Testis (tissue), 2 donors: ENCODE results near the gene NCAM1.

Experiments
- CTCF ChIP-seq, 3 experiments: fragments of 450-650 bp in 2 of 3; fragments of 200-600 bp in 1 of 3; sonication (generic) in 1 of 3; IDR thresholded peaks; one replicate each; pipeline ENCODE4 v1.5.1; 2016 to 2019; ENCODE audit warnings: antibody characterized with exemption in 3 of 3, mild to moderate bottlenecking in 2 of 3, moderate library complexity in 1 of 3
- POLR2A ChIP-seq: fragments of 450-650 bp; IDR thresholded peaks from one replicate; pipeline ENCODE4 v1.6.1; 2017; ENCODE audit warnings: antibody characterized with exemption, mild to moderate bottlenecking, moderate library complexity

- TF ChIP-seq POLR2A (no peak), CTCF (IDR thresholded peaks at IDR 0.05) (no peak)
Observed at GRCh38 chr11:112968941-112969713, 7.9 kb downstream of the NCAM1 start.
